Panc1 (cell line): ENCODE results near the gene PDE3B. TPM values are rescaled to one million over a fixed set of nuclear protein-coding genes. Genes with fewer than 3 reads are reported as not detected.

Experiments
- ATAC-seq: fragments of 200-7000 bp; cut with Tn5 transposase; 2 replicates; pipeline ENCODE4 v1.9.1; 2020; ENCODE audit warnings: mild to moderate bottlenecking, moderate library complexity
- BruUV-seq: library from RNA; stranded (reverse); fragments of 400-500 nt; replicated peaks from 2 replicates; lab custom pipeline; 2021; lab: Mats Ljungman, UMichigan
- CTCF ChIA-PET: fragments of 300-600 bp; sonication (Branson Sonifier 250); formaldehyde crosslinking; loops from one replicate; lab custom pipeline; 2022; ENCODE audit warnings: antibody characterized with exemption; lab: Charles Lee
- POLR2A ChIA-PET: fragments of 300-600 bp; sonication (Branson Sonifier 250); formaldehyde crosslinking; loops from one replicate; lab custom pipeline; 2022; ENCODE audit warnings: antibody characterized with exemption; lab: Charles Lee
- DNase-seq: peaks from one replicate; pipeline ENCODE4 v3.0.0-alpha.2; 2010; ENCODE audit warnings: low read depth, low spot score
- H3K27ac ChIP-seq: 2 replicates; pipeline ENCODE4 v1.5.1; 2011; ENCODE audit warnings: mild to moderate bottlenecking, low read length, inconsistent platforms
- H3K27me3 ChIP-seq: fragments of 200-500 bp; sonication (Bioruptor generic); 2 replicates; pipeline ENCODE4 v1.6.0; 2014; ENCODE audit warnings: low read length, inconsistent platforms; ENCODE audit not compliant: control insufficient read depth, insufficient read depth
- H3K36me3 ChIP-seq: fragments of 200-500 bp; sonication (Bioruptor generic); 2 replicates; pipeline ENCODE4 v1.5.1; 2014; ENCODE audit warnings: inconsistent platforms, mild to moderate bottlenecking, low read length, moderate library complexity; ENCODE audit not compliant: control insufficient read depth, insufficient read depth
- H3K4me1 ChIP-seq: 2 replicates; pipeline ENCODE4 v1.5.1; 2011; ENCODE audit warnings: inconsistent platforms, mild to moderate bottlenecking, low read length, moderate library complexity; ENCODE audit not compliant: control insufficient read depth, insufficient read depth
- H3K4me3 ChIP-seq, 2 experiments: 2 replicates each; pipeline ENCODE4 v1.5.1; 2011 to 2012; ENCODE audit warnings: low read depth in 2 of 2, low read length in 2 of 2, mild to moderate bottlenecking in 2 of 2, inconsistent platforms in 1 of 2, moderate library complexity in 1 of 2
- H3K9me3 ChIP-seq: fragments of 200-500 bp; sonication (Bioruptor generic); 2 replicates; pipeline ENCODE4 v1.5.1; 2014; ENCODE audit warnings: low read depth, mild to moderate bottlenecking, inconsistent platforms, low read length, moderate library complexity; ENCODE audit not compliant: control insufficient read depth, insufficient read depth
- POLR2AphosphoS5 ChIP-seq: IDR thresholded peaks from 2 replicates; pipeline ENCODE4 v1.6.1; 2012; ENCODE audit warnings: mild to moderate bottlenecking, low read depth, low read length, moderate library complexity
- SIN3A ChIP-seq: IDR thresholded peaks from 2 replicates; pipeline ENCODE4 v1.6.1; 2012; ENCODE audit warnings: low read depth, mild to moderate bottlenecking, low read length, moderate library complexity, borderline replicate concordance; ENCODE audit not compliant: insufficient read depth
- TCF7L2 ChIP-seq: IDR thresholded peaks from 2 replicates; pipeline ENCODE4 v1.6.1; 2011; ENCODE audit warnings: mild to moderate bottlenecking, low read depth, low read length, inconsistent platforms
- in situ Hi-C: cut with HindIII; loops from 2 replicates; pipeline ENCODE4 v1.10.0; 2016; ENCODE audit warnings: low sequenced_read_pairs, low pct_unique_long_range_greater_than_20kb
- intact Hi-C: fragments of 100-400 bp; cut with micrococcal nuclease; formaldehyde crosslinking; loops from one replicate; pipeline ENCODE4 v1.10.0; 2022; ENCODE audit not compliant: unreplicated experiment
- total RNA-seq: library from RNA; stranded (reverse); gene quantifications from one replicate; pipeline ENCODE4 v1.2.1, GENCODE V29; 2021; ENCODE audit not compliant: unreplicated experiment
- TF ChIP-seq, protein P1 (sequence below), 2 experiments: IDR thresholded peaks; 2 replicates each; pipeline ENCODE4 v1.6.1; 2011 to 2012; ENCODE audit warnings: low read depth in 2 of 2, control low read depth in 1 of 2, low read length in 1 of 2, mild to moderate bottlenecking in 1 of 2, moderate library complexity in 1 of 2; ENCODE audit not compliant: insufficient read depth in 1 of 2
- TF ChIP-seq, protein P2 (sequence below): fragments of 450-650 bp; IDR thresholded peaks from 2 replicates; pipeline ENCODE4 v1.5.1; 2017; ENCODE audit warnings: mild to moderate bottlenecking

The PDE3B gene
- total RNA-seq, 1 experiment from 2014 or later: 33.0 TPM

GRCh38 chr11:14884667-14885273 is 241.2 kb downstream of the PDE3B start:
- H3K27ac ChIP-seq: peak overlapping the region; percentile 4; the same call in 1 of the 2 replicates
- H3K4me3 ChIP-seq: no peak overlapping the region
- H3K9me3 ChIP-seq: no peaks in the 10 kb centered on the region
- TF ChIP-seq, protein P1, sequence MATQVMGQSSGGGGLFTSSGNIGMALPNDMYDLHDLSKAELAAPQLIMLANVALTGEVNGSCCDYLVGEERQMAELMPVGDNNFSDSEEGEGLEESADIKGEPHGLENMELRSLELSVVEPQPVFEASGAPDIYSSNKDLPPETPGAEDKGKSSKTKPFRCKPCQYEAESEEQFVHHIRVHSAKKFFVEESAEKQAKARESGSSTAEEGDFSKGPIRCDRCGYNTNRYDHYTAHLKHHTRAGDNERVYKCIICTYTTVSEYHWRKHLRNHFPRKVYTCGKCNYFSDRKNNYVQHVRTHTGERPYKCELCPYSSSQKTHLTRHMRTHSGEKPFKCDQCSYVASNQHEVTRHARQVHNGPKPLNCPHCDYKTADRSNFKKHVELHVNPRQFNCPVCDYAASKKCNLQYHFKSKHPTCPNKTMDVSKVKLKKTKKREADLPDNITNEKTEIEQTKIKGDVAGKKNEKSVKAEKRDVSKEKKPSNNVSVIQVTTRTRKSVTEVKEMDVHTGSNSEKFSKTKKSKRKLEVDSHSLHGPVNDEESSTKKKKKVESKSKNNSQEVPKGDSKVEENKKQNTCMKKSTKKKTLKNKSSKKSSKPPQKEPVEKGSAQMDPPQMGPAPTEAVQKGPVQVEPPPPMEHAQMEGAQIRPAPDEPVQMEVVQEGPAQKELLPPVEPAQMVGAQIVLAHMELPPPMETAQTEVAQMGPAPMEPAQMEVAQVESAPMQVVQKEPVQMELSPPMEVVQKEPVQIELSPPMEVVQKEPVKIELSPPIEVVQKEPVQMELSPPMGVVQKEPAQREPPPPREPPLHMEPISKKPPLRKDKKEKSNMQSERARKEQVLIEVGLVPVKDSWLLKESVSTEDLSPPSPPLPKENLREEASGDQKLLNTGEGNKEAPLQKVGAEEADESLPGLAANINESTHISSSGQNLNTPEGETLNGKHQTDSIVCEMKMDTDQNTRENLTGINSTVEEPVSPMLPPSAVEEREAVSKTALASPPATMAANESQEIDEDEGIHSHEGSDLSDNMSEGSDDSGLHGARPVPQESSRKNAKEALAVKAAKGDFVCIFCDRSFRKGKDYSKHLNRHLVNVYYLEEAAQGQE (IDR thresholded peaks at IDR 0.05; ENCODE audit: insufficient read depth in 1 of 2, low read depth in 2 of 2, low read length in 1 of 2): no peak
- no peak for TF ChIP-seq POLR2AphosphoS5
- no peaks in the 10 kb centered on the region for H3K36me3 ChIP-seq
- POLR2A ChIA-PET: no interaction called here
- BruUV-seq: no TSS peak
- in situ Hi-C loops (no loop called here), intact Hi-C loops (no loop called here)
- ATAC-seq (no peak), DNase-seq (no peak)
- no peaks in the 10 kb centered on the region for H3K27me3 ChIP-seq
- no peaks in the 10 kb centered on the region; the same call in 1 of the 2 replicates for H3K4me1 ChIP-seq
- CTCF ChIA-PET: no interaction called here

DNA sequence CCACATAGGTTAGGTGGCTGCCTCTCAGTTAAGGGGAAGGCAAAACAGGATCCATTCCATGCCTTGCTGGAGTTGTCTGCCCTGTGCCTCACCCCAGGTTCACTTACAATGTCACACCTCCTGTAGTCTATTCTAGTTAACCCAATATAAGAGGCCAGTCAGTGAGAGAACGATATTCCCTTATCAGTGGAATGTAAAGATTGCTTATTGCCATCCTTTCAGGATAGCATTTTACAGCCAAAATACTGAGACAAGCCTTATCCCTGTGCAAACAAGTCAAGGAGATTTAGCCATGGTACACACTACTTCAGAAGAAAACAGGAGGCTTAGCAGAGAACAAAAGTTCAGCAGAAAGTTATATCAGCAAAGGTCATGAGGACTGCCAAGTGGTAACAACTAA is 242.9 kb downstream of the PDE3B start:
- DNase-seq (no peak), ATAC-seq (no peak)
- POLR2A ChIA-PET: no interaction called here
- intact Hi-C loops: no loop called here
- TF ChIP-seq, protein P1 (IDR thresholded peaks at IDR 0.05; ENCODE audit: insufficient read depth in 1 of 2, low read depth in 2 of 2, low read length in 1 of 2): no peak
- TF ChIP-seq TCF7L2 (no peak), POLR2AphosphoS5 (no peak), SIN3A (no peak)
- TF ChIP-seq, protein P2, sequence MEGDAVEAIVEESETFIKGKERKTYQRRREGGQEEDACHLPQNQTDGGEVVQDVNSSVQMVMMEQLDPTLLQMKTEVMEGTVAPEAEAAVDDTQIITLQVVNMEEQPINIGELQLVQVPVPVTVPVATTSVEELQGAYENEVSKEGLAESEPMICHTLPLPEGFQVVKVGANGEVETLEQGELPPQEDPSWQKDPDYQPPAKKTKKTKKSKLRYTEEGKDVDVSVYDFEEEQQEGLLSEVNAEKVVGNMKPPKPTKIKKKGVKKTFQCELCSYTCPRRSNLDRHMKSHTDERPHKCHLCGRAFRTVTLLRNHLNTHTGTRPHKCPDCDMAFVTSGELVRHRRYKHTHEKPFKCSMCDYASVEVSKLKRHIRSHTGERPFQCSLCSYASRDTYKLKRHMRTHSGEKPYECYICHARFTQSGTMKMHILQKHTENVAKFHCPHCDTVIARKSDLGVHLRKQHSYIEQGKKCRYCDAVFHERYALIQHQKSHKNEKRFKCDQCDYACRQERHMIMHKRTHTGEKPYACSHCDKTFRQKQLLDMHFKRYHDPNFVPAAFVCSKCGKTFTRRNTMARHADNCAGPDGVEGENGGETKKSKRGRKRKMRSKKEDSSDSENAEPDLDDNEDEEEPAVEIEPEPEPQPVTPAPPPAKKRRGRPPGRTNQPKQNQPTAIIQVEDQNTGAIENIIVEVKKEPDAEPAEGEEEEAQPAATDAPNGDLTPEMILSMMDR: no peak
- no peaks in the 10 kb centered on the region for H3K36me3 ChIP-seq
- H3K27me3 ChIP-seq: no peaks in the 10 kb centered on the region
- no peaks in the 10 kb centered on the region for H3K9me3 ChIP-seq
- H3K27ac ChIP-seq: peak overlapping the region; percentile 7; the same call in 1 of the 2 replicates
- no TSS peak for BruUV-seq
- no peak overlapping the region for H3K4me3 ChIP-seq
- H3K4me1 ChIP-seq: no peaks in the 10 kb centered on the region; the same call in 1 of the 2 replicates
- CTCF ChIA-PET: no interaction called here
- in situ Hi-C loops: no loop called here
